SJSA1 (cell line): Measurements from ENCODE around the gene XDH. TPM values are rescaled to one million over a fixed set of nuclear protein-coding genes. Genes with fewer than 3 reads are reported as not detected.

Source experiments
- DNase-seq, 2 experiments: peaks; one replicate each; pipeline ENCODE4 v3.0.0-alpha.2; 2015 to 2020; ENCODE audit warnings: low spot score in 2 of 2, low read depth in 1 of 2
- H3K27ac ChIP-seq: fragments of 250-450 bp; sonication (Bioruptor Pico); 2 replicates; pipeline ENCODE4 v1.5.1; 2020; ENCODE audit warnings: mild to moderate bottlenecking, moderate library complexity
- H3K27me3 ChIP-seq: fragments of 250-450 bp; sonication (Bioruptor Pico); replicated peaks from 2 replicates; pipeline ENCODE4 v1.5.1; 2020; ENCODE audit warnings: mild to moderate bottlenecking, moderate library complexity
- H3K36me3 ChIP-seq: fragments of 250-450 bp; sonication (Bioruptor Pico); 2 replicates; pipeline ENCODE4 v1.5.1; 2020; ENCODE audit warnings: mild to moderate bottlenecking
- H3K4me1 ChIP-seq: fragments of 250-450 bp; sonication (Bioruptor Pico); replicated peaks from 2 replicates; pipeline ENCODE4 v1.6.1; 2021; ENCODE audit warnings: mild to moderate bottlenecking
- H3K4me3 ChIP-seq: fragments of 250-450 bp; sonication (Bioruptor Pico); 2 replicates; pipeline ENCODE4 v1.5.1; 2020; ENCODE audit warnings: mild to moderate bottlenecking
- H3K9me3 ChIP-seq: fragments of 250-450 bp; sonication (Bioruptor Pico); replicated peaks from 2 replicates; pipeline ENCODE4 v1.5.1; 2020; ENCODE audit warnings: mild to moderate bottlenecking
- total RNA-seq: library from RNA; depleted of rRNA; stranded (reverse); fragments of >200 nt; shearing (Covaris generic); gene quantifications from 2 replicates; pipeline ENCODE4 v1.2.3, GENCODE V29; 2014

Gene XDH
- total RNA-seq, 1 experiment from 2014 or later, result 0.05 TPM

GRCh38 chr2:31344447-31344846 is 70.1 kb downstream of the XDH start:
- H3K4me1 ChIP-seq, result no peaks in the 10 kb centered on the region
- H3K9me3 ChIP-seq, result no peaks in the 10 kb centered on the region
- H3K4me3 ChIP-seq, result no peak overlapping the region
- H3K27ac ChIP-seq, result no peak overlapping the region
- H3K36me3 ChIP-seq, result no peaks in the 10 kb centered on the region; the same call in 1 of the 2 replicates
- no peaks in the 10 kb centered on the region for H3K27me3 ChIP-seq
- no peak for DNase-seq

- Histone ChIP-seq H3K4me1 (peaks cover 18% of the 10 kb centered on the region), H3K4me3 (no peak overlapping the region), H3K36me3 (no peaks in the 10 kb centered on the region; the same call in 1 of the 2 replicates), H3K27ac (no peak overlapping the region), H3K27me3 (no peaks in the 10 kb centered on the region), H3K9me3 (no peaks in the 10 kb centered on the region)
- no peak for DNase-seq
Measured at GRCh38 chr2:31341351-31341750, 73.2 kb downstream of the XDH start.

- H3K27me3 ChIP-seq, result no peaks in the 10 kb centered on the region
- DNase-seq, result no peak
- peaks cover 28% of the 10 kb centered on the region for H3K4me1 ChIP-seq
- H3K4me3 ChIP-seq, result no peak overlapping the region
- no peaks in the 10 kb centered on the region for H3K9me3 ChIP-seq
- H3K27ac ChIP-seq, result no peak overlapping the region
- H3K36me3 ChIP-seq, result no peaks in the 10 kb centered on the region; the same call in 1 of the 2 replicates
Measured at GRCh38 chr2:31339696-31340095, 74.8 kb downstream of the XDH start.

- peak overlapping the region; percentile 36; the same call in 1 of the 2 replicates for H3K27ac ChIP-seq
- H3K36me3 ChIP-seq, result no peaks in the 10 kb centered on the region; the same call in 1 of the 2 replicates
- H3K4me3 ChIP-seq, result no peak overlapping the region
- no peaks in the 10 kb centered on the region for H3K27me3 ChIP-seq
- peak in 1 of 2 experiments; percentile 39 for DNase-seq
- H3K9me3 ChIP-seq, result no peaks in the 10 kb centered on the region
- H3K4me1 ChIP-seq, result peaks cover 28% of the 10 kb centered on the region
Measured at GRCh38 chr2:31337860-31338259, 76.7 kb downstream of the XDH start.

- no peak for DNase-seq
- Histone ChIP-seq H3K27ac (no peak overlapping the region), H3K36me3 (no peaks in the 10 kb centered on the region; the same call in 1 of the 2 replicates), H3K4me3 (no peak overlapping the region), H3K9me3 (no peaks in the 10 kb centered on the region), H3K4me1 (peaks cover 28% of the 10 kb centered on the region), H3K27me3 (no peaks in the 10 kb centered on the region)
Measured at GRCh38 chr2:31337197-31337596, 77.3 kb downstream of the XDH start.

- peak; percentile 37 to 53 for DNase-seq
- H3K27me3 ChIP-seq, result no peaks in the 10 kb centered on the region
- H3K27ac ChIP-seq, result no peak overlapping the region
- peaks cover 28% of the 10 kb centered on the region for H3K4me1 ChIP-seq
- H3K4me3 ChIP-seq, result no peak overlapping the region
- H3K36me3 ChIP-seq, result no peaks in the 10 kb centered on the region
- H3K9me3 ChIP-seq, result no peaks in the 10 kb centered on the region
Measured at GRCh38 chr2:31335921-31336585, 78.5 kb downstream of the XDH start.

GRCh38 chr2:31334311-31335026 is 80.1 kb downstream of the XDH start:
- no peaks in the 10 kb centered on the region for H3K27me3 ChIP-seq

GRCh38 chr2:31333527-31334183 is 80.9 kb downstream of the XDH start:
- no peaks in the 10 kb centered on the region for H3K27me3 ChIP-seq
- H3K36me3 ChIP-seq, result no peaks in the 10 kb centered on the region
- peaks cover 28% of the 10 kb centered on the region for H3K4me1 ChIP-seq
- peak; percentile 68 to 77 for DNase-seq
- H3K4me3 ChIP-seq, result no peak overlapping the region
- no peaks in the 10 kb centered on the region for H3K9me3 ChIP-seq
- no peak overlapping the region for H3K27ac ChIP-seq

More at GRCh38 chr2:31334311-31335026, 80.1 kb downstream of the XDH start:
- no peaks in the 10 kb centered on the region for H3K36me3 ChIP-seq
- H3K27ac ChIP-seq, result no peak overlapping the region
- H3K4me1 ChIP-seq, result peaks cover 28% of the 10 kb centered on the region
- H3K4me3 ChIP-seq, result no peak overlapping the region
- no peaks in the 10 kb centered on the region for H3K9me3 ChIP-seq
- no peak for DNase-seq

- DNase-seq, result no peak
- Histone ChIP-seq H3K36me3 (no peaks in the 10 kb centered on the region), H3K4me1 (peaks cover 24% of the 10 kb centered on the region), H3K27me3 (no peaks in the 10 kb centered on the region), H3K9me3 (no peaks in the 10 kb centered on the region), H3K4me3 (no peak overlapping the region), H3K27ac (no peak overlapping the region)
Measured at GRCh38 chr2:31333046-31333445, 81.5 kb downstream of the XDH start.

GRCh38 chr2:31332521-31332920 is 82.0 kb downstream of the XDH start:
- no peaks in the 10 kb centered on the region for H3K36me3 ChIP-seq

GRCh38 chr2:31331156-31331555 is 83.4 kb downstream of the XDH start:
- Histone ChIP-seq H3K27ac (no peak overlapping the region), H3K27me3 (no peaks in the 10 kb centered on the region), H3K36me3 (no peaks in the 10 kb centered on the region), H3K4me1 (peaks cover 8% of the 10 kb centered on the region), H3K4me3 (no peak overlapping the region), H3K9me3 (no peaks in the 10 kb centered on the region)
- no peak for DNase-seq

More at GRCh38 chr2:31332521-31332920, 82.0 kb downstream of the XDH start:
- no peak for DNase-seq
- Histone ChIP-seq H3K27ac (no peak overlapping the region), H3K4me3 (no peak overlapping the region), H3K27me3 (no peaks in the 10 kb centered on the region), H3K9me3 (no peaks in the 10 kb centered on the region), H3K4me1 (peaks cover 18% of the 10 kb centered on the region)

- Histone ChIP-seq H3K36me3 (no peaks in the 10 kb centered on the region), H3K27me3 (no peaks in the 10 kb centered on the region), H3K27ac (no peak overlapping the region), H3K4me3 (no peak overlapping the region), H3K4me1 (no peaks in the 10 kb centered on the region; the same call in 1 of the 2 replicates), H3K9me3 (no peaks in the 10 kb centered on the region)
- no peak for DNase-seq
Measured at GRCh38 chr2:31329081-31329625, 85.4 kb downstream of the XDH start.

GRCh38 chr2:31328026-31328425 is 86.5 kb downstream of the XDH start:
- H3K27me3 ChIP-seq, result no peaks in the 10 kb centered on the region
- no peak overlapping the region for H3K4me3 ChIP-seq
- no peak for DNase-seq
- H3K36me3 ChIP-seq, result no peaks in the 10 kb centered on the region
- H3K27ac ChIP-seq, result no peak overlapping the region
- no peaks in the 10 kb centered on the region for H3K9me3 ChIP-seq
- H3K4me1 ChIP-seq, result peaks cover 7% of the 10 kb centered on the region

- H3K27ac ChIP-seq, result no peak overlapping the region
Measured at GRCh38 chr2:31327505-31327904, 87.0 kb downstream of the XDH start.

More at GRCh38 chr2:31327505-31327904, 87.0 kb downstream of the XDH start:
- H3K4me3 ChIP-seq, result no peak overlapping the region
- no peaks in the 10 kb centered on the region for H3K9me3 ChIP-seq
- H3K27me3 ChIP-seq, result no peaks in the 10 kb centered on the region
- no peaks in the 10 kb centered on the region for H3K36me3 ChIP-seq
- DNase-seq, result no peak
- H3K4me1 ChIP-seq, result peaks cover 7% of the 10 kb centered on the region
